HG03432 (cell line): Measurements from ENCODE around the gene MLLT3.
A peak's percentile ranks its signal among the peaks of the same experiment; 100 is the strongest.

ENCODE experiments used
- ATAC-seq: cut with Tn5 transposase; IDR thresholded peaks from one replicate; pipeline ENCODE4 v1.9.1; 2021; ENCODE audit warnings: mild to moderate bottlenecking, moderate library complexity; ENCODE audit not compliant: unreplicated experiment

The MLLT3 gene

DNA sequence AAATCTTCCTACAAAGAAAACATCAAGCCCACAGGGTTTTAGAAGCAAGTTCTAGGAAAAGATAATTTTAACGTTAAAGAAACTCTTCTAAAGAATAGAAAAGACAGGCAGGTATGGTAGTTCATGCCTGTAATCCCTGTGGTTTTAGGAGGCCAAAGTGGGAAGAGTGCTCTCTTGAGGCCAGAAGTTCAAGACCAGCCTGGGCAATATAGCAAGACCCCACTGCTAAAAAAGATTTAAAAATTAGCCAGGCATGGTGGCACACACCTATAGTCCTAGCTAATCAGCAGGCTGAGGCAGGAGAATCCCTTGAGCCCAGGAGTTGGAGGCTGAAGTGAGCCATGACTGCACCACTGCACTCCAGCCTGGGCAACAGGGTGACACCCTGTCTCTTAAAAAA is 193.3 kb downstream of the MLLT3 start:
- no peak for ATAC-seq

DNA sequence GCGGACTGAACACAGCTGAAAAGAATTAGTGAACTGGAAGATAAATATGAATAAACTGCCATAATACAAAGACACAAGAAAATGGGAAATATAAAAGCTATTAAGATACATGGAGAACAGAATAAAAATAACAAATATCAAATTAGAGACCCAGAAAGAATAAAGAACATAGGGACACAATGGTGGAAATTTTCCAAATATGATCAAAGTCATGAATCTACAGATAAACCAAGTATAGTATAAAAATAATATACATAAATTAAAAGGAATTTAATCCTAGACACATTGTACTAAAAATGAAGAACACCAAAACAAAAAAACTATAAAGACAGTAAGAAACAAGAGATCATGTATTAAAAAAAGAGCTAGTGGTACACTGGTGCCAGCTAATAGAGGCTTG is 194.9 kb downstream of the MLLT3 start:
- ATAC-seq, result no peak

DNA sequence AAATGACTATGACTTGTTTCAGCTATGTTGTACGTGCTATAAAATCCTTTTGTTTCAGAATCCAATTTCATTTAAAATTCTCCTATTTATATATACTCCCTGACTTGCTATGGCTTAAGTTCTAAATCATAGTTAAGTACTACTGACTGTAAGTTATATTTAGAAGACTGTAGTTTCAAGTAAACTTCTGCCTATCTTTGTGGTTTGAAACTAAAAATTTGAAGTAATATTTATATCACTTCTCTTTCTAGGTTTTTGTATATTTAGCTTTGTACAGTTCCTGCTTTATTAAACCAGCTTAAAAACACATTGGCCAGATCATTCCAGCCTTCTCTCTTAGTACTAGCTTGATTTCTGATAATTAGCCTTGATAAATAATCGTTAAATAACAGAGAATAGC is 196.3 kb downstream of the MLLT3 start:
- ATAC-seq, result peak; percentile 89

DNA sequence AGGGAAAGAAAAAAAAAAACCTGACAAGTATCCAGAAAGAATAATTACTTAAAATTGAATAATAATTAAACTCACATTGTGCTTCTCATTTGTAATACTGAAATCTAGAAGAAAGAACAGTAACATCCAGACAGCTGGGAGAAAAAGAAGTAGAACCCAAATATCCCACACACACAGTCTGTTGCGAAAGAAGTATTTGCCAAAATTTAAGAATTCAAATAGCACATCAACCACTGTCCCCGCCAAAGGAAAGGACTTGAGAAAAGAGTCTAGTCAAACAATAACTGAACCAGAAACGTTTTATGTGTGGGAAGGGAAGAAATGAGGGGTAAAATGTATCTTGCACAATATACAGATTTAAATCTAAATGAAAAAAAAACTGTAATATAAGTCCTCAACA is 202.8 kb downstream of the MLLT3 start:
- no peak for ATAC-seq

DNA sequence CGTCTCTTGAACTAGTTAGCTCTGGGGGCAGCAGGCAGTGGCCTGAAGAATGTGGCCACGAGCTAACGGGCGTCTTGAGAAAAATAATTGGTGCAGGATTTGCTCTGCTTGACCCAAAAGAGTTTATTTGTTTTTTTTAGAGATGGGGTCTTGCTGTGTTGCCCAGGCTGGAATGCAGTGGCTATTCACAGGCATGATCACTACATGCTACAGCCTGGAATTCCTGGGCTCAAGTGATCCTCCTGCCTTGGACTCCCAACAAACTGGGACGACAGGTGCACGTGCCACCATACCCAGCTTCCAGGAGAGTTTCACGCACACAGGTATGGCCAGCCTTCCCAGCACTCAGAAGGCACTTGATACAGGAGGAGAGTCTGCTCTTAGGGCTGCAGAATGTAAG is 203.8 kb downstream of the MLLT3 start:
- no peak for ATAC-seq

DNA sequence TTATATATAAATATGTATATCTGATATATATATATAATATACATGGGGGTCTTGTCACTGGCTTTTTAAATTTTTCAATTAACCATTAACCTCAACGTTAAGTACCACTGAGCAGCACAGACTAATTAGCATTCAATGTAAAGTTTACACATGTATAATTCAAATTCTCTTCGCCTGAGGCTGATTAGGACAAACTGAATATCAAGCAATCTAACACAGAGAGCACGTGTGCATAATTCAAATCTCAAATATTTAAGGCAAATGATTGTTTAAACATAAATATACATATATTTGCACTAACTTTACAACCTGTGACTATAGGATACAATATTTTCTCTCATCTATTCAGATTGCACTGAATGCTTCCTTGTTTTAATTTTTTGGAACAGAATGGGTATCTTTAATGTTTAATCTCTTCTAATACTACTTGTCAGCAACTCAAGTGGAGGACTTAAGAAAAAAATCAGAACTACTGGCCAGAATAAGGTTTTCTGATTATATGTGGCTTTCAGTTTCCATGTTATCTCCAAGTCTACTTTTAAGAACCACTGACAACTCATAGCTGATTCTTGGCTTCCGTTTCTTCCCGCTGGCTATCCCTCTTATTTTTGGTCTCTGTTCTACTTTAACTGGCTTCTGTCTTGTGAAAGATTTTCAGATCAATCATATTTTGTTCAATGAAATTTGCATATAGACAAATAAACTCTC is 204.8 kb downstream of the MLLT3 start:
- ATAC-seq, result peak; percentile 68

DNA sequence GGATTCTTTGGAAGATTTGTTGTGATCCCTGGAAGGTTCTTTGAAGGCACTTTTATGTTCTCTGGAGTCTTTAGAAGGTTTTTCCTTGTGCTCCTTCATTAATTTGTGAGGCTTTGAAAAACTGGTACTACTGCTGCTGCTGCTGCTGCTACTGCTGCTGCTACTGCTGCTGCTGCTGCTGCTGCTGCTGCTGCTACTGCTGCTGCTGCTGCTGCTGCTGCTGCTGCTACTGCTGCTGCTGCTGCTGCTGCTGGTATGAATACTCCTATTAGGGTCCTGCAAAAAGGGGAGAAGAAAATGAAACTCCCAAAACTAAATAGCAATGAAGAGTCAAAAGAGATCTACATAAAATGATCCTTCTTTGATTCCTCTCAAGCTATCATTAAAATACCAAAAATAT is 208.1 kb downstream of the MLLT3 start:
- ATAC-seq, result no peak

DNA sequence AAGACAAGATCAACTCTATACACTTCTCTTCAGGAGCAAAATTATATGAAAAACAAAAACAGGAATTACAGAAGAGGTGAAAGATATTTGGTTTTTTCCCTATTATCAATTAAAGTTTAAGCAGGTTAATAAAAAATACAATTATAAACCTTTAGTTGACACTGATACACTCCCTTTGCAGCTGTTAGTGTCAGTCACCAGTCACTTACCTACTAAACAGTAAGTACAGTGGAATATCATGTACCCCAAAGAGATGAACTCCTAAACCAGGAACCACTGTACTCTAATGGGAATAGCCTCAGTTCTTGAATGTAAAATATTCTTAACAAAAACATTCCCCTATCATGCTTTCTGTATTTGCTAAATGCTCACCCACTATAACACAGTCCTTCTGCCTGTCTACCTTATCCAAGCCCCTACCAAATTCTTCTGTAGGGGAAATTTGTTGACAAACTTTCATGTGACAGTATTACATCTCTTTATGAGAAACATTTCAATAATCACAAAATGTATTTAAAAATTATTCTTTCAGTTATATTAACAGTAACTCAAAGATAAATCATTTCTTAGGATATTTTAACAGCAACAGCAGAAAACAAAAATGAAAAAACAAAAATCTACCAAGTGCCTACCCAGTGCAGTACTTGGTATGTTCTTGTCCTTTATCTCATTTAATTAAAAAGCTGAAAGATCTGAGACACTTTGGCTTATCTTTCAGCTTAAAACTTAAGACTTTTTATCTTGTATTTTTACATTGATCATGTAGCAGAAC is 212.8 kb downstream of the MLLT3 start:
- no peak for ATAC-seq

DNA sequence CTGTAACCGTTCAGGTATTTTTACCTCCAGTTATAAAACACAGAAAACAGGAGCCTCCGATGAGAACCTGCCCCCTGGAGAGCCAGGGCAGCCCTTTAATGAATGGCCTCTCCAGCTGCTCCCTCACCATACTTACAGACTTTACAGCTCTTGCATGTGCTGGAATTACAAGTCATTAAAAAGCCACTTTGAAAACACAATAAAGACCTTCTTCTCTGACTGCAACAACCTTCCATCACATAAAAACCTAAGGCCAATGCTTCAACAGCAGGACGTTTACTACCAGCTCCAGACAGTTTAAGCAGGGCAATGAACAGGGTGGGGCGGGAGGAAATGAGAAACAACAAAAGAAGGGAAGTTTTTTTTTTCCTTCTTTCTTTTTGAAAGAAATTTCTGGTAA is 213.8 kb downstream of the MLLT3 start:
- no peak for ATAC-seq

DNA sequence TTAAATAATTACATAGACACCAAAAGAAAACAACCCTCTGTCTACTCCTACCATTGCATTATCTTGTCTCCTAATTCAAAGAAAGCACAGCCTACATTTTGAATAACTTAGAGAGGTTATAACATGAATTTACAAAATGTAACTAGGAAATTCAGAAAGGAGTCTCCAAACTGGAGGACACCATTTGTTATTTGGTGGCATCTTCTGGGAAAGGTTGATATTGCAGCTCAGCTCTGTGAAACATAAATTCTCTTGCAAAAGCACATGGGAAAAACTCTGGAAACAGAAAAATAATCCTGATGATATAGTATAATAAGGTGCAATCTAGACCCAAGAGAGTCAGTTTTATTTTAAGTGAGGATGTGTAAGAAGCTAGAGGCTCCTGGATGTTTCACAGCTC is 215.3 kb downstream of the MLLT3 start:
- no peak for ATAC-seq

DNA sequence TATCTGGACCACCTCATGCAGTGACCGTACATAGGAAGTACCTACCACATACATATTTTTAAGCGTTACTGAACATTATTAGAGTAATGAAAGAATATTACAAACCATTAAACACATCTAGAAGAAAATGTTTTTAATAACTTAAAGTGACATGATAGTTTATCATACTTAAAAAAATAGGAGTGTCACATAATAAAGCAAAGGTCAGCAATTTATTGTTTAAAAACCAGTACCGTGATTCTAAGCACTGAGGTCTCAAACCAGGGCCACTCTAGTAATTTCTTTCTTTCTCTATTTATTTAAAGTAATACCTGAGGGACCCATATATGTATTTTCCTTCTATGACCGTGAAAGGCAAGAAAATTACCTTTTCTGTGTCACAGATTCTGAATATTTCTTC is 216.0 kb downstream of the MLLT3 start:
- no peak for ATAC-seq

DNA sequence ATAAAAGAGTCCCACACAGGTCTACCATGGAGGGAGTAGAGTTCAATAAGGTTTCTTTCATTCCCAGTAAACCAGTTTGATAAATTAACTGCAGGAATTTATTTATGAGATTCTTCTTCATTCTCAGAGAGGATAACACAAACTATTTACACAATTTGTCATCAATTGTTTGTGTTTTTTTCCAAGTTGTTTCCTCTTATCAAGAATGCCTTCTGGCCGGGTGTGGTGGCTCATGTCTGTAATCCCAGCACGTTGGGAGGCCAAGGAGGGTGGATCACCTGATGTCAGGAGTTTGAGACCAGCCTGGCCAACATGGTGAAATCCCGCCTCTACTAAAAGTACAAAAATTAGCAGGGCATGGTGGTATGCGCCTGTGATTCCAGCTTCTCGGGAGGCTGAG is 216.7 kb downstream of the MLLT3 start:
- no peak for ATAC-seq

DNA sequence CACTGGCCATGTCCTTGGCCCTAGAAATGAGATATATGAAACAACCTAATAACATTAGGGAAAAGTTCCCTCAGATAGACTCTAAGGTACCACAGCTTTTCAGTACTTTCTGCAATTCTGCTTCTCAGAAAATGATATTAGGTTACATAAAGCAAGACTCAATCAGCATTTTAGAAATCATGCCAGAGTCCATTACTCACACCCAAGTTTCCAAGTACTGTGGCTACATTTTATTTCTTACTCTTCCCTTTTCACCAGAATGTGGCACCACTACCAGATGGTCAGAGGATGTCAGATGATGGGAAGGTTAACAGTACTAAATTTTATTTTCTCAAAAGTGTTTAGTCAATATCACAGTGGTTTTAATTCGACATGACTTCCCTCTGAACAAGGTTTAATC is 217.2 kb downstream of the MLLT3 start:
- no peak for ATAC-seq

DNA sequence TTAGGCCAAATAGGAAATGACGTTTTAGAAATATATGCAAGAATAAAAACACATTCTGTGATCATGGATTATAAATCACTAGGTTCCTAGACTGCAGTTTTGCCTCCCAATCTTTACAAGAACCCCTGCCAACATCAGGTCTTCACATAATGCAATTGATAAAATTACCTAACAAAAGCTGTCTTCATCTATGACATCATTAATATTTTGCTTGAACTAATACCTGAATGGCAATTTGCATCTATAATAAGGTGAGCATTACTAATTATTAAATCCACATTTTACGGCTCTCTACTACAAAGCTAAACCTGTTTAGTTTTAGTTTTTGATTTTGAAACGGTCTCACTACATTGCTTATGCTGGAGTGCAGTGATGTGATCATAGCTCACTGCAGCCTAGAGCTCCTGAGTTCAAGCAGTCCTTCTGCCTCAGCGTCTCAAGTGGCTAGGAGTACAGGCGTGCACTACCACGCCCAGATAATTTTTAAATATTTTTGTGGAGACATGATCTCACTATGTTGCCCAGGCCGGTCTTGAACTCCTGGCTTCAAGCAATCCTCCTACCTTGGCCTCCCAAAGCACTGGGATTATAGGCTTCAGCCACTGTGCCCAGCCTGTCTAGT is 218.0 kb downstream of the MLLT3 start:
- no peak for ATAC-seq

DNA sequence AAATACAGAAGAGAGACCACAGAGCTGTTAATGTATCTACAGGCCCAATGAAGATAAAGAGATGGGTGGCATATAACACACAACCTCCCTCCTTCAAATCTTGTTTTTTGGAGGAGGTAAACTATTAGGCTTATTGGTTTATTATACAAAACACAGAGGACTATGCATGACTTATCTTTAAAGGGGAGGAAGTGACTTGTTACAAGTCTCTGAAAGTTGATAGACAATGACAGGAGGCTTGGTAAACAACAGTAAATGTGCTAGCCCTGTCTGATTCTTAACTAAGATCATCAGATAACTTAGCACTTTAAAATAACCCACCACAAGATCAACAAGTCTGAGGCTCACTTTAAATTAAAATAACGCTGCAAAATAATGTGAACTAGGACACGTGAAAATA is 219.0 kb downstream of the MLLT3 start:
- ATAC-seq, result no peak

DNA sequence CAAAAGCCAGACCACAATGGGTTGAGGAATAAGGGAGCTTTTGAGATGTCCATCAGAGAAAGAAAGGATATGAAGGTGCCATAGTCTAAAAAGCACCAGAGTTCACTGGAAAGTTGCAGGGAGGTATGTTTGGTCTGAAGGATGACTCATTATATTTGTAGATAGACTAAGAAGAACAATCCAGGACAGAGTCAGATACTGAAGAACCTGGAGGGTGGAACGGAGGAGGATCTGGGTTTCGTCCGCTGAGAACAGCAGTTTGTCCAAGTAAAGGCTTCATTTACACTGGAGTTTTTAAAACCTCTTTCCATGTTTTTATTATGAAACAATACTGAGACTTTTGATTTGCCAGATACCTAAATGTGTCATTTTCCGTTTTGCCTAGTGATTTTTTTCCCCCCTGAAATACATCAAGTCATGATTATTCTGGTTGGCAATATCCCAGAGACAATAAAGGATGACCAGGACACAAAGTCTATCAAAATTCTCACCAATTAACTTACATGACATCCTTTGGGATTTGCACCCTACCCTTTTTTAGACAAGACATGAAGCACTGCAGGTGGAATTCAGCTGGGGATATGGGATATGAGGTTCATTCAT is 219.9 kb downstream of the MLLT3 start:
- ATAC-seq, result no peak

DNA sequence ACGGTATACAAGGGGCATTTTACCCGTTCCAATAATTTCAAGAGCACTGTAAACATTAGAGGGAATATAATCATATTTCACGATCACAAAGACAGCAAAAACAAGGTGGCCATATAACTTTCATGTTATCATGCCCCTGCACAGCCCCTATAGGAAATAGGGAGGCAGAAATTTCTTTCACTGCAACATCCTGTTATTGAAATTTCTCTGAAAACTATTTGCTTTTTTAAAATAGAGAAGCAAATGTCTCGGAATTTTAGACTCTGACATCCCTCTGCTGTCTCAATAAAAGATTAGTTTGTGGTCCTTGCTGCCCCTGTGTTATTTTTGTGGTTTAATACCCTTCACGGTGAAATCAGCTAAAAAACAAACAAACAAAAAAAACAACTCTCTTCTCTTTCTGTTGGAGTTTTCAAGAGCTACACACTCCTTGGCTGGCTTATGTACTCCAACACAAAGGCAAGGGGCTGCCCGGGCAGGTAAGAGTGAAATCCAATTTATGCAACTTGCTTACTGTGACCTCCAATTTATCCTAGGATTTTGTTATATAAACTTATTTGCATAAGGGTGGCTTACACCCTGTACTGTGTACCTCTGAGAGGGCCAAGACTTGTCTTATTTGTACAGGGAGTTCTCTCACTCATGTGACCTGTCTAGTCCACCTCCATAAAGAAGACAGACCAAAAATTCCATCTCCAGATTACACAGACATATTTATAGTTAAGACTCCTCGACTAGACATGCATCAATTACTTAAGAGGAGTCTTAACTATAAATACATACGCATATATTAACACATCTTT is 223.6 kb downstream of the MLLT3 start:
- ATAC-seq, result no peak

DNA sequence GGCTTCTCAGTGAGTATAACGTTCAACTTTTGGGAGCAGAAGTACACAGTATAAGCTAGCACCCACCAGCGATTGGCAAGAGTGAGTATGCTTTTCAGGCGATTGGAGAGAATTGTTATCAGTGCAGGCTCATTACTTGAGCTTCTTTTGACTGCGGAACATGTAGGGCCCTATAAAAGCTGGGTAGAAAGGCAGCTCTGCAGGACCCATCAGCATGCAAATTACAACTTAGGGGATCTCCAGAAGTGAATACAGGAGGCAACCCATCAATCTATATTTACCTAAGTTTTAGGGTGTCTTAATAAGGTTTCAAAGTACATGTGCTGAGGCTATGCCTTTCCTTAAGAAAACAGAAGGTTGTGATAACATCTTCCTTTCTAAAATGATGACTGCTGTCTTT is 225.0 kb downstream of the MLLT3 start:
- peak; percentile 46 for ATAC-seq

DNA sequence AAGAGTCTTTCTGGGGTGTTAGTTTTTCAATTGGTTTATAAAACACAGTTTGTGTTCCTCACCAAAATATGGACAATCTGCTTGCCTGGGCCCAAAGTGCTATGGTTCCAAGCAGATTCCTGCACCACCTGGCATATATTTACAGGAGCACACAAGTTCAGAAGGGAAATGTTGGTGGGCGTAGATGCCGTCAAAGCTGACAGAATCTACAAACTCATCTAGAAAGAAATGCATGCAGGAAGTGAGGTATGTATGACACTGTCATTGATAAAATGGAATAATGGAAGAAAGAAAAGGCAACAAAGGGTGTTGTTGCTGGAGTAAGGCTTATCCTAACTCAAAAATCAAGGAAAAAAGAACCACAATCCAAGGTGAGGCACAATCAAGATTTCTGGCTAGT is 225.8 kb downstream of the MLLT3 start:
- no peak for ATAC-seq

DNA sequence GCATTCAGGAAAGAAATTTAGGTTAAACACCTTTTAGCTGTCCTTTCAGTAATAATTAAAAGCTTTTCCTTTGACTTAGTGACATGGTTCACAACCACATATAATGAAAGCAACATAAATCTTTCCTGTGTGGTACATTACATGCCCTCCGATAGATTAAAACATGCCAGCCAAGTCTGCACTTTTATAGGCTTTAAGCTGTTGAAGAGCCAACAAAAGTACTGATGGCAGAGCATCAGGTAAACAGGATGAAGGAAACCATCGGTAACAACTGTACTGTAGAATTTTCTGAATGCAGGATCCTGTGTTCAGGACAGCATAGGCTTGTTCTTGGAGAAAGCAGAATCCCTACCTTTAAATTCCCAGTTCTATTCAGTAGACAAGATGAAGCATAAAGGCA is 226.6 kb downstream of the MLLT3 start:
- no peak for ATAC-seq

DNA sequence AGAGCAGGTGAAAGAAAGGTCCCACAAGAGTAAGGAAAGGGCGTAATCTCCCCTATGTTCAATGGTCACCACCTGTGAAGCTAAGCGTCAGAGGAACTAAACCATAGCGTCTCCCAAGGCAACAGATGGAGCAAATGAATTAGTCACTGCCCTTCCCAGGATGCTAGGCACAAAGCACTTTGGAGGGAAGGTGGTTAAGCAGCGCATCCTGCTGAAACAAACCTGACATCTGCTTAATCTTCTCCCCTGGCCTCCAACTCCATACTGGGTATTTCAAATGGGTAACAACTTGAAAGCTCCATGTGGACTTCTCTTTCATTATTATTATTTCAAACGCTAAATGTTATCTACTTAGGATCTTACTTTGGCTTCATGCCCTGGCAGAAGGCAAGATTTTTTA is 227.3 kb downstream of the MLLT3 start:
- ATAC-seq, result no peak
